Fibroblast of pulmonary artery (primary cell): ENCODE measurements around the gene DRP2.

ENCODE experiments used
- DNase-seq: peaks from one replicate; pipeline ENCODE4 v3.0.0-alpha.2; 2010; ENCODE audit warnings: low read depth
- H3K4me3 ChIP-seq: replicated peaks from 2 replicates; pipeline ENCODE4 v1.5.1; 2011; ENCODE audit warnings: low read depth, mild to moderate bottlenecking, control low read depth, low read length, moderate library complexity
- TF ChIP-seq, protein P1 (sequence below): IDR thresholded peaks from 2 replicates; pipeline ENCODE4 v1.5.1; 2011; ENCODE audit warnings: mild to moderate bottlenecking, control low read depth, low read length, inconsistent platforms; ENCODE audit errors: missing control alignments

Gene DRP2

DNA sequence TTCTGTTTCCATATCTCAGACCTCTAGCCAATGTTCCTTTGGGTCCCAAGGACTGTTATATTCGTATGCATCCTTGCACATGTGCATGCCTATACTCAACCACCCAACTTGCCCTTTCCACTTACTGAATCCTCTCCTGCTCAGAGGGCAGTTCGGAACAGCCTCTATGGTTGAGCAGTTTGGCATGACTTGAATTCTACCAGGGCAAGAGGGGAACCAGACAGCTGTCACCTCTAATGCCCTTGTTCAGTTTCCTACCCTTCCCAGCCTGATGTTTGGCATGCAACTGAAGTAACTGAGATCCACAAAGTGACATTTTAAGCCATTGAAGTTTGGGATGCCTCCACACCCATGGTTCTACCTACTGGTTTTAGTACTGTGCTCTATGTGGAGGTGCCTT, 17.5 kb downstream of the DRP2 start:
- DNase-seq = no peak
- no peak overlapping the region for H3K4me3 ChIP-seq
- TF ChIP-seq, protein P1, sequence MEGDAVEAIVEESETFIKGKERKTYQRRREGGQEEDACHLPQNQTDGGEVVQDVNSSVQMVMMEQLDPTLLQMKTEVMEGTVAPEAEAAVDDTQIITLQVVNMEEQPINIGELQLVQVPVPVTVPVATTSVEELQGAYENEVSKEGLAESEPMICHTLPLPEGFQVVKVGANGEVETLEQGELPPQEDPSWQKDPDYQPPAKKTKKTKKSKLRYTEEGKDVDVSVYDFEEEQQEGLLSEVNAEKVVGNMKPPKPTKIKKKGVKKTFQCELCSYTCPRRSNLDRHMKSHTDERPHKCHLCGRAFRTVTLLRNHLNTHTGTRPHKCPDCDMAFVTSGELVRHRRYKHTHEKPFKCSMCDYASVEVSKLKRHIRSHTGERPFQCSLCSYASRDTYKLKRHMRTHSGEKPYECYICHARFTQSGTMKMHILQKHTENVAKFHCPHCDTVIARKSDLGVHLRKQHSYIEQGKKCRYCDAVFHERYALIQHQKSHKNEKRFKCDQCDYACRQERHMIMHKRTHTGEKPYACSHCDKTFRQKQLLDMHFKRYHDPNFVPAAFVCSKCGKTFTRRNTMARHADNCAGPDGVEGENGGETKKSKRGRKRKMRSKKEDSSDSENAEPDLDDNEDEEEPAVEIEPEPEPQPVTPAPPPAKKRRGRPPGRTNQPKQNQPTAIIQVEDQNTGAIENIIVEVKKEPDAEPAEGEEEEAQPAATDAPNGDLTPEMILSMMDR = no peak

DNA sequence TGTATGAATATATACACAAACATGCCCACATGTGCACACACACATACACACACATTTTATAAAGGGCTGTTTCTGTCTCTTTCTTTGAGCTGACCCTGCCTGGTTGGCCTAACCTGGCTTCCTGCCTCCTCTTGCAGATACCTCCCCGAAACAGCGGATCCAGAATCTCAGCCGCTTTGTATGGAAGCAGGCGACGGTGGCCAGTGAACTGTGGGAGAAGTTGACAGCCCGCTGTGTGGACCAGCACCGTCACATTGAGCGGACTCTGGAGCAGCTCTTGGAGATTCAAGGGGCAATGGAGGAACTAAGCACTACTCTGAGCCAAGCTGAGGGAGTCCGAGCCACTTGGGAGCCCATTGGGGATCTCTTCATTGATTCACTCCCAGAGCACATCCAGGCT, 21.9 kb downstream of the DRP2 start:
- TF ChIP-seq, protein P1 = no peak
- no peak overlapping the region for H3K4me3 ChIP-seq
- no peak for DNase-seq

DNA sequence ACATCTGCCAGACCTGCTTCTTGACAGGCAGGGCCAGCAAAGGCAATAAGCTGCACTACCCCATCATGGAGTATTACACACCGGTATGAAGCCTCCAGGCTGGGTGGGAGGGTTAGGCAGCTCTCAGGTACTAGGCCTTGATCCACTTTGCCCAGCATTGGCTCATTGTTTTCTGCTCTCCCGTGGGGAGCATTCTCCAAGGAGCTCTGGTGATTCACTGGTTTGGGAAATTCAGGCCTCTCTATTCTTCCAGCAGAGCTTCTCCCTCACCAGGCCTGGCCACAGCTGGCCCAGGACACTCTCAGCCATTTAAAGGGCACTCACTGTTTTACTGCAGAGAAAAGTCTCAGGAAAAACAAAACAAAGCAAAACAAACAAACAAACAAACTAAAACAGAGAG, 33.0 kb downstream of the DRP2 start:
- no peak overlapping the region for H3K4me3 ChIP-seq
- TF ChIP-seq, protein P1 = no peak
- peak; percentile 44 for DNase-seq

DNA sequence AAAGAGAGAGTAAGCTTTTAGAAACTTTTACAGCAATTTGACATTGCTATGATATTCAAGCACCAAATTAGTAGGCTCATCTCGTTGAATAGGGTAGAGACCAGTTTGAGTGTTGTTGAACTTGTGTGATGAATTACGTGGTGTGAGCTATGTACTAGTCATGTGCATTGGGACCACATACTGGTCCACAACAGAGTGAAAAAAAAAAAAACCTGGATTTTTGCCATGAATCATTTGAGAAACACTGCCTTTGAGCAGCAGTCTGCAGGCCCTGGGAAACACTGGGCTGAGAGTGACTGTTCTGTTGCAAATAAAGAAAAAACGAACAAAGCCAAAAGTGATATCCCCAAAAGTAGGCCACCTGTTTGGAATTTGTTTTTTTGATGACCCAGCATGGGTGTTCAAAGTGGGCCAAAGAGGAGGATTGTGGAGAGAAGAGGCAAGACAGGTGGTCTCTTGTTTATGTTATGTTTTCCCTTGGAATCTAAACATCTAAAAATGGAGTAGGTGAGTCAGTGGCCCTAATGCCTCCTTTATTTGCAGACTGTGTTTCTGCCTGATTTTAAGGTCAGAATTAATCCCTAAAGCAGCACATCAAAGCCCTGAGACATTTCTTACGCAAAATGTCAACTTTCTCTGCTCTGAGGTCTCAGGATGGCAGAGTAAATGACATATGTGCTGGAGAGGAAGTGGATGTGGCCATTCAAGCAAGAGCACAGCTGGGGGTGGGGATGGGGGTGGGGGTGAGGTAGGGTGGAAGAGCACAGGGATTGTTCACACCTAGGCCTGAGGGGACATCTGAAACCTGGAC, 38.1 kb downstream of the DRP2 start:
- no peak for DNase-seq
- H3K4me3 ChIP-seq = no peak overlapping the region
- TF ChIP-seq, protein P1 = no peak

DNA sequence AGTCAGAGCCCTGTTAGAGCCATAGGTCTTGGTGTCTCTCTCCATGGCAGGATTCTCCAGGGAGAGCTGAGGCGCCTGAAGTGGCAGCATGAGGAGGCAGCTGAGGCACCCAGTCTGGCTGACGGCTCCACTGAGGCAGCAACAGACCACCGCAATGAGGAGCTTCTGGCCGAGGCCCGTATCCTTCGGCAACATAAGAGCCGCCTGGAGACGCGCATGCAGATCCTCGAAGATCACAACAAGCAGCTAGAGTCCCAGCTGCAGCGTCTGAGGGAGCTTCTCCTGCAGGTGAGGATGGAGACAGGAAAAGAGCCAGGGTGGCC, 38.6 kb downstream of the DRP2 start:
- DNase-seq = no peak
- H3K4me3 ChIP-seq = no peak overlapping the region
- TF ChIP-seq, protein P1 = no peak

DNA sequence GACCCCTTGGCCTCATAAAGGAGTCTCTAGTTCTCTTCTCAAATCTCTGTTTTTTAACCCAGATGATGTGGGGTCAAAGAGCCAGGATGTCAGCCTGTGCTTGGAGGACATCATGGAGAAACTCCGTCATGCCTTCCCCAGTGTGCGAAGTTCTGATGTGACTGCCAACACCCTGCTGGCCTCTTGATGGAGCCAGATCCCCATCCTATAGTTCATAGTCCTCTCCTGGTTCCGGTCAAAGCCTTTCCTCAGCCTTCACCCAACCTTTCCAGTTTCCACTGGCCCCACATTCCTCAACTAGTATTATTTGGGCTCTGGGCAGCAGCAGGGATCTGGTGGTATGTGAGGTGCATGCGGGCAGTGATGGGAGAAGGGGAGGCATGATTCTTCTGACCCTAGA, 40.8 kb downstream of the DRP2 start:
- TF ChIP-seq, protein P1 = peak; percentile 19
- H3K4me3 ChIP-seq = no peak overlapping the region
- DNase-seq = peak; percentile 9

DNA sequence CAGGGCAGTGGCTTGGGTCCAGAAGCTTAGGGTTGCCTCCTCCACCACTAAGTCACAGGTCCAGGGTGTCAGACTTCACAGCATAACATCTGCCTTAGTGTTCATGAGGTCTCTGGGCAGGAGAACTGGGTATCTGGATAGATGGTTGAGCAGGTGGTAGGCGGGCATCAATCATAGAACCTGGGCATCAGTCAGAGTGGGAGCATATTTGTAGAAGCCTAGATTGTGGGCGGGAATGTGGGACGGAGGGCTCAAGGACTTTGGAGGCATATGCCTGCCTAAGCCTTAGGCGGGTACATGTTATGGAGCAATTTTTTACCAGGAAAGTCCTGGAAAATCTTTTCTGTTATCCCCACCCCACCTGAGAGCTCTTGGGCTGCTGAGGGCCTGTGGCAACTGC, 43.0 kb downstream of the DRP2 start:
- TF ChIP-seq, protein P1 = no peak
- no peak for DNase-seq
- no peak overlapping the region for H3K4me3 ChIP-seq
